ENCODE measurements around the gene SLC35E3.

Gene SLC35E3

GRCh38 chr12:68755536-68756243 lies 9.7 kb downstream of the SLC35E3 start:
- TF ChIP-seq POLR2A (IDR thresholded peaks at IDR 0.05; ENCODE audit: low read depth, low read length) (no peak), POLR2AphosphoS5 (IDR thresholded peaks at IDR 0.05; ENCODE audit: low read depth, low read length) (no peak)
- DNase-seq (ENCODE audit: insufficient read length) (no peak), FAIRE-seq (no peak)

- TF ChIP-seq POLR2AphosphoS5 (IDR thresholded peaks at IDR 0.05; ENCODE audit: low read depth, low read length): no peak
- no peak for TF ChIP-seq TAF1 (IDR thresholded peaks at IDR 0.05; ENCODE audit: borderline replicate concordance, low read depth, low read length)
- no peak for TF ChIP-seq POLR2A (IDR thresholded peaks at IDR 0.05; ENCODE audit: low read depth, low read length)
- FAIRE-seq (no peak), DNase-seq (ENCODE audit: insufficient read length) (no peak)
Observed at GRCh38 chr12:68759852-68760251, 13.9 kb downstream of the SLC35E3 start.

- TF ChIP-seq POLR2A (IDR thresholded peaks at IDR 0.05; ENCODE audit: low read depth, low read length) (no peak), POLR2AphosphoS5 (IDR thresholded peaks at IDR 0.05; ENCODE audit: low read depth, low read length) (no peak), TAF1 (IDR thresholded peaks at IDR 0.05; ENCODE audit: borderline replicate concordance, low read depth, low read length) (no peak)
- no peak for DNase-seq (ENCODE audit: insufficient read length)
- FAIRE-seq: no peak
Observed at GRCh38 chr12:68760806-68761441, 14.9 kb downstream of the SLC35E3 start.

GRCh38 chr12:68761442-68761812 lies 15.5 kb downstream of the SLC35E3 start:
- DNase-seq (ENCODE audit: insufficient read length) (no peak), FAIRE-seq (no peak)
- TF ChIP-seq POLR2A (IDR thresholded peaks at IDR 0.05; ENCODE audit: low read depth, low read length): no peak
- TF ChIP-seq TAF1 (IDR thresholded peaks at IDR 0.05; ENCODE audit: borderline replicate concordance, low read depth, low read length): no peak
- no peak for TF ChIP-seq POLR2AphosphoS5 (IDR thresholded peaks at IDR 0.05; ENCODE audit: low read depth, low read length)

- no peak for FAIRE-seq
- TF ChIP-seq POLR2A (IDR thresholded peaks at IDR 0.05; ENCODE audit: low read depth, low read length) (no peak), TAF1 (IDR thresholded peaks at IDR 0.05; ENCODE audit: borderline replicate concordance, low read depth, low read length) (no peak), POLR2AphosphoS5 (IDR thresholded peaks at IDR 0.05; ENCODE audit: low read depth, low read length) (no peak)
- DNase-seq (ENCODE audit: insufficient read length): no peak
Observed at GRCh38 chr12:68761901-68762630, 16.1 kb downstream of the SLC35E3 start.

GRCh38 chr12:68762691-68763090 lies 16.7 kb downstream of the SLC35E3 start:
- no peak for FAIRE-seq
- TF ChIP-seq POLR2AphosphoS5 (IDR thresholded peaks at IDR 0.05; ENCODE audit: low read depth, low read length) (no peak), TAF1 (IDR thresholded peaks at IDR 0.05; ENCODE audit: borderline replicate concordance, low read depth, low read length) (no peak), POLR2A (IDR thresholded peaks at IDR 0.05; ENCODE audit: low read depth, low read length) (no peak)
- no peak for DNase-seq (ENCODE audit: insufficient read length)

GRCh38 chr12:68765696-68766095 lies 19.7 kb downstream of the SLC35E3 start:
- TF ChIP-seq TAF1 (IDR thresholded peaks at IDR 0.05; ENCODE audit: borderline replicate concordance, low read depth, low read length) (no peak), POLR2AphosphoS5 (IDR thresholded peaks at IDR 0.05; ENCODE audit: low read depth, low read length) (no peak), POLR2A (IDR thresholded peaks at IDR 0.05; ENCODE audit: low read depth, low read length) (no peak)
- no peak for DNase-seq (ENCODE audit: insufficient read length)
- FAIRE-seq: no peak

GRCh38 chr12:68766646-68767045 lies 20.7 kb downstream of the SLC35E3 start:
- FAIRE-seq (no peak), DNase-seq (ENCODE audit: insufficient read length) (no peak)
- TF ChIP-seq TAF1 (IDR thresholded peaks at IDR 0.05; ENCODE audit: borderline replicate concordance, low read depth, low read length): no peak
- no peak for TF ChIP-seq POLR2A (IDR thresholded peaks at IDR 0.05; ENCODE audit: low read depth, low read length)
- no peak for TF ChIP-seq POLR2AphosphoS5 (IDR thresholded peaks at IDR 0.05; ENCODE audit: low read depth, low read length)

- DNase-seq (ENCODE audit: insufficient read length) (no peak), FAIRE-seq (no peak)
- TF ChIP-seq POLR2A (IDR thresholded peaks at IDR 0.05; ENCODE audit: low read depth, low read length) (no peak), POLR2AphosphoS5 (IDR thresholded peaks at IDR 0.05; ENCODE audit: low read depth, low read length) (no peak), TAF1 (IDR thresholded peaks at IDR 0.05; ENCODE audit: borderline replicate concordance, low read depth, low read length) (no peak)
Observed at GRCh38 chr12:68767191-68767590, 21.2 kb downstream of the SLC35E3 start.

- TF ChIP-seq POLR2AphosphoS5 (IDR thresholded peaks at IDR 0.05; ENCODE audit: low read depth, low read length): no peak
- TF ChIP-seq TAF1 (IDR thresholded peaks at IDR 0.05; ENCODE audit: borderline replicate concordance, low read depth, low read length): no peak
- TF ChIP-seq POLR2A (IDR thresholded peaks at IDR 0.05; ENCODE audit: low read depth, low read length): no peak
- DNase-seq (ENCODE audit: insufficient read length) (no peak), FAIRE-seq (no peak)
Observed at GRCh38 chr12:68768431-68768939, 22.5 kb downstream of the SLC35E3 start.

GRCh38 chr12:68769941-68770340 lies 24.0 kb downstream of the SLC35E3 start:
- FAIRE-seq: no peak

More at GRCh38 chr12:68769941-68770340, 24.0 kb downstream of the SLC35E3 start:
- TF ChIP-seq POLR2A (IDR thresholded peaks at IDR 0.05; ENCODE audit: low read depth, low read length): no peak
- TF ChIP-seq TAF1 (IDR thresholded peaks at IDR 0.05; ENCODE audit: borderline replicate concordance, low read depth, low read length): no peak
- TF ChIP-seq POLR2AphosphoS5 (IDR thresholded peaks at IDR 0.05; ENCODE audit: low read depth, low read length): no peak
- DNase-seq (ENCODE audit: insufficient read length): no peak

All from GM12892 (cell line).